Fibroblast of skin of abdomen (primary cell): ENCODE measurements around the gene ZNF260. TPM values are rescaled to one million over a fixed set of nuclear protein-coding genes. Genes with fewer than 3 reads are reported as not detected.
"Not testable (repeated sequence)": the region's sequence is repeated elsewhere in the genome, so short reads cannot be mapped to it uniquely, and the experiment has no call there.

Experiments used
- DNase-seq: peaks from one replicate; pipeline ENCODE4 v3.0.0-alpha.2; 2013
- polyA plus RNA-seq, 2 experiments: library from polyadenylated mRNA; unstranded; fragments of 120-200 nt; gene quantifications; one replicate each; pipeline ENCODE4 v1.2.1, GENCODE V29; 2013; ENCODE audit not compliant: insufficient read length in 2 of 2

ZNF260 gene
- 9.5 TPM for polyA plus RNA-seq (2013, experiment 1 of 2; ENCODE audit: insufficient read length)
- 9.4 TPM for polyA plus RNA-seq (2013, experiment 2 of 2; ENCODE audit: insufficient read length)

- peak; percentile 97 for DNase-seq
These were observed at the start of gene ZNF260 for GRCh38 chr19:36528194-36528920. TSS of gene ZNF260 (minus strand) at chr19:36528271. CDS start at chr19:36515238, 13,033 bp downstream.

- no peak for DNase-seq
These were observed 49.4 kb upstream of the ZNF260 start for GRCh38 chr19:36577271-36577996.

- DNase-seq: no peak
These were observed 46.7 kb upstream of the ZNF260 start for GRCh38 chr19:36574741-36575140.

- no peak for DNase-seq
These were observed 46.0 kb upstream of the ZNF260 start for GRCh38 chr19:36573895-36574720.

- peak; percentile 86 for DNase-seq
These were observed 45.2 kb upstream of the ZNF260 start, which contains the start of gene ZNF529 for GRCh38 chr19:36573020-36573894. TSS of gene ZNF529 (minus strand) at chr19:36573292. CDS start at chr19:36572346, 946 bp downstream.

GRCh38 chr19:36572593-36573019, 44.5 kb upstream of the ZNF260 start:
- DNase-seq: no peak

GRCh38 chr19:36564391-36564790, 36.3 kb upstream of the ZNF260 start:
- no peak for DNase-seq

- DNase-seq: no peak
These were observed 19.1 kb upstream of the ZNF260 start for GRCh38 chr19:36547001-36547732.

- no peak for DNase-seq
These were observed 949 bp upstream of the ZNF260 start for GRCh38 chr19:36528921-36529518.

- no peak for DNase-seq
These were observed 238 bp downstream of the ZNF260 start for GRCh38 chr19:36527873-36528193.

- no peak for DNase-seq
These were observed 730 bp downstream of the ZNF260 start for GRCh38 chr19:36527341-36527740.

GRCh38 chr19:36526581-36526980, 1.5 kb downstream of the ZNF260 start:
- DNase-seq: no peak

GRCh38 chr19:36524617-36525016, 3.5 kb downstream of the ZNF260 start:
- DNase-seq: no peak

GRCh38 chr19:36514012-36514612, 14.0 kb downstream of the ZNF260 start:
- no peak for DNase-seq

GRCh38 chr19:36508325-36508724, 19.7 kb downstream of the ZNF260 start:
- no peak for DNase-seq

GRCh38 chr19:36501973-36502372, 26.1 kb downstream of the ZNF260 start:
- DNase-seq: no peak

- DNase-seq: no peak
These were observed 31.1 kb downstream of the ZNF260 start for GRCh38 chr19:36497001-36497400.

- DNase-seq: not testable (repeated sequence)
These were observed 35.2 kb downstream of the ZNF260 start for GRCh38 chr19:36492689-36493453.

GRCh38 chr19:36490846-36491245, 37.2 kb downstream of the ZNF260 start:
- DNase-seq: not testable (repeated sequence)
